SK-N-SH (cell line): ENCODE data around the gene FOXO4. TPM values are rescaled to one million over a fixed set of nuclear protein-coding genes. Genes with fewer than 3 reads are reported as not detected.
A peak's percentile ranks its signal among the peaks of the same experiment; 100 is the strongest.

Experiments
- CTCF ChIA-PET: fragments of 300-600, 350-600 bp; formaldehyde crosslinking; extraction: SDS; loops from one replicate; lab custom pipeline; 2021; lab: Yijun Ruan, JAX
- POLR2A ChIA-PET: fragments of 350-600 bp; sonication (Branson Sonifier 250); formaldehyde crosslinking; extraction: SDS; loops from one replicate; lab custom pipeline; 2020; ENCODE audit warnings: antibody characterized with exemption, inconsistent platforms; lab: Yijun Ruan, JAX
- DNase-seq: peaks from one replicate; pipeline ENCODE4 v3.0.0; 2012
- H2AFZ ChIP-seq: fragments of 200-600 bp; sonication (generic); 2 replicates; pipeline ENCODE4 v1.8.1; 2016; ENCODE audit warnings: antibody characterized with exemption, mild to moderate bottlenecking, low read depth
- H3F3A ChIP-seq: fragments of 200-600 bp; sonication (generic); replicated peaks from 2 replicates; pipeline ENCODE3; 2016; ENCODE audit warnings: antibody characterized with exemption, mild to moderate bottlenecking; ENCODE audit not compliant: insufficient read depth
- H3K27ac ChIP-seq, 2 experiments: fragments of 200-500 bp in 1 of 2; fragments of 200-600 bp in 1 of 2; sonication (Bioruptor generic) in 1 of 2; sonication (generic), shearing (Covaris generic) in 1 of 2; 2 replicates each; pipeline versions ENCODE4 v1.5.1 to v1.6.1; 2014 to 2016; ENCODE audit warnings: low read depth in 2 of 2, inconsistent platforms in 1 of 2, low read length in 1 of 2, mild to moderate bottlenecking in 1 of 2, mixed read lengths in 1 of 2
- H3K27me3 ChIP-seq: fragments of 200-600 bp; sonication (generic), shearing (Covaris generic); 2 replicates; pipeline ENCODE4 v1.6.1; 2016; ENCODE audit warnings: mixed run types; ENCODE audit not compliant: insufficient read depth
- H3K36me3 ChIP-seq, 2 experiments: fragments of 200-500 bp in 1 of 2; fragments of 200-600 bp in 1 of 2; sonication (Bioruptor generic) in 1 of 2; sonication (generic) in 1 of 2; replicated peaks in 1 of 2; 2 replicates each; pipeline versions ENCODE3 to v1.5.1; 2014 to 2016; ENCODE audit warnings: low read length in 1 of 2, mild to moderate bottlenecking in 1 of 2; ENCODE audit not compliant: insufficient read depth in 2 of 2, control insufficient read depth in 1 of 2
- H3K4me1 ChIP-seq, 2 experiments: fragments of 200-500 bp in 1 of 2; fragments of 200-600 bp in 1 of 2; sonication (Bioruptor generic) in 1 of 2; sonication (generic), shearing (Covaris generic) in 1 of 2; 2 replicates each; pipeline versions ENCODE4 v1.5.1 to v1.6.1; 2014 to 2016; ENCODE audit warnings: low read depth in 1 of 2, low read length in 1 of 2, mixed run types in 1 of 2; ENCODE audit not compliant: insufficient read depth in 2 of 2, control insufficient read depth in 1 of 2
- H3K4me2 ChIP-seq: fragments of 200-600 bp; sonication (generic), shearing (Covaris generic); 2 replicates; pipeline ENCODE4 v1.6.1; 2017; ENCODE audit warnings: mixed run types
- H3K4me3 ChIP-seq, 2 experiments: fragments of 200-500 bp in 1 of 2; fragments of 200-600 bp in 1 of 2; sonication (Bioruptor generic) in 1 of 2; sonication (generic), shearing (Covaris generic) in 1 of 2; 2 replicates each; pipeline versions ENCODE4 v1.5.1 to v1.8.1; 2014 to 2016; ENCODE audit warnings: low read depth in 2 of 2, inconsistent platforms in 1 of 2, low read length in 1 of 2, mild to moderate bottlenecking in 1 of 2, mixed read lengths in 1 of 2, moderate library complexity in 1 of 2
- H3K79me2 ChIP-seq: fragments of 200-600 bp; sonication (generic); 2 replicates; pipeline ENCODE4 v1.8.1; 2017; ENCODE audit warnings: mild to moderate bottlenecking; ENCODE audit not compliant: insufficient read depth
- H3K9ac ChIP-seq: fragments of 200-600 bp; sonication (generic); 2 replicates; pipeline ENCODE4 v1.6.1; 2017; ENCODE audit warnings: mixed run types
- H3K9me2 ChIP-seq: fragments of 200-600 bp; sonication (generic); 2 replicates; pipeline ENCODE4 v1.6.1; 2017; ENCODE audit warnings: mixed run types
- H3K9me3 ChIP-seq: fragments of 200-600 bp; sonication (generic); 2 replicates; pipeline ENCODE4 v1.6.1; 2017; ENCODE audit warnings: mixed run types, mild to moderate bottlenecking, moderate library complexity
- H4K20me1 ChIP-seq: fragments of 200-600 bp; sonication (generic); 2 replicates; pipeline ENCODE4 v1.6.1; 2017; ENCODE audit warnings: mild to moderate bottlenecking, mixed run types; ENCODE audit not compliant: insufficient read depth
- CHD2 ChIP-seq: fragments of 150-350 bp; IDR thresholded peaks from 2 replicates; pipeline ENCODE4 v1.6.1; 2018; ENCODE audit warnings: low read length; ENCODE audit not compliant: partially characterized antibody
- ELF1 ChIP-seq: IDR thresholded peaks from 2 replicates; pipeline ENCODE4 v1.4.0; 2012
- EZH2phosphoT487 ChIP-seq: fragments of 200-600 bp; sonication (generic); IDR thresholded peaks from 2 replicates; pipeline ENCODE4 v1.6.1; 2017; ENCODE audit warnings: low read depth, mixed run types, mild to moderate bottlenecking, antibody characterized with exemption, moderate library complexity, borderline replicate concordance
- FOSL2 ChIP-seq: IDR thresholded peaks from 2 replicates; pipeline ENCODE4 v1.4.0; 2012; ENCODE audit warnings: low read depth, mild to moderate bottlenecking, moderate library complexity, borderline replicate concordance
- MEF2A ChIP-seq: IDR thresholded peaks from 2 replicates; pipeline ENCODE4 v1.4.0; 2012; ENCODE audit warnings: low read depth, borderline replicate concordance
- NFIC ChIP-seq: IDR thresholded peaks from 2 replicates; pipeline ENCODE4 v1.4.0; 2012; ENCODE audit warnings: borderline replicate concordance
- NRF1 ChIP-seq: IDR thresholded peaks from 2 replicates; pipeline ENCODE4 v1.6.1; 2012; ENCODE audit warnings: low read depth, mild to moderate bottlenecking, low read length
- POLR2AphosphoS5 ChIP-seq: IDR thresholded peaks from 2 replicates; pipeline ENCODE4 v1.6.1; 2012; ENCODE audit warnings: low read depth, low read length
- RCOR1 ChIP-seq: fragments of 150-350 bp; IDR thresholded peaks from 2 replicates; pipeline ENCODE4 v1.6.1; 2017; ENCODE audit warnings: antibody characterized with exemption, low read length
- SIN3A ChIP-seq: IDR thresholded peaks from 2 replicates; pipeline ENCODE4 v1.6.1; 2012; ENCODE audit warnings: low read depth, mild to moderate bottlenecking, low read length, moderate library complexity, borderline replicate concordance
- TAF1 ChIP-seq: IDR thresholded peaks from 2 replicates; pipeline ENCODE4 v1.6.1; 2012; ENCODE audit warnings: low read depth, mild to moderate bottlenecking, low read length, moderate library complexity, borderline replicate concordance
- TCF12 ChIP-seq: IDR thresholded peaks from 2 replicates; pipeline ENCODE4 v1.4.0; 2012
- TEAD4 ChIP-seq: IDR thresholded peaks from 2 replicates; pipeline ENCODE4 v1.4.0; 2012; ENCODE audit warnings: mild to moderate bottlenecking, borderline replicate concordance; ENCODE audit not compliant: insufficient read depth
- YY1 ChIP-seq: IDR thresholded peaks from 2 replicates; pipeline ENCODE4 v1.4.0; 2012; ENCODE audit warnings: low read depth, mild to moderate bottlenecking
- WGBS: methylation state at CpG from one replicate; pipeline ENCODE4 v1.1.6; 2017; ENCODE audit warnings: low lambda C conversion rate; 5-methylcytosine and 5-hydroxymethylcytosine counted together
- polyA plus RNA-seq, 3 experiments: library from polyadenylated mRNA; depleted of rRNA; stranded (reverse); fragments of >200 nt; gene quantifications; 2 replicates each; pipeline ENCODE4 v1.2.3, GENCODE V29; 2012
- TF ChIP-seq, protein P1 (sequence below): IDR thresholded peaks from 2 replicates; pipeline ENCODE4 v1.4.0; 2012; ENCODE audit warnings: low read depth, borderline replicate concordance
- TF ChIP-seq, protein P2 (sequence below): fragments of 200-600 bp; sonication (generic); IDR thresholded peaks from 2 replicates; pipeline ENCODE4 v1.6.1; 2017; ENCODE audit warnings: antibody characterized with exemption, mild to moderate bottlenecking, moderate library complexity
- TF ChIP-seq, protein P3 (sequence below): IDR thresholded peaks from 2 replicates; pipeline ENCODE4; 2012
- TF ChIP-seq, protein P4 (sequence below): IDR thresholded peaks from 2 replicates; pipeline ENCODE4 v1.4.0; 2012; ENCODE audit warnings: low read depth

FOXO4 gene
- polyA plus RNA-seq, 1 of the 3 experiments (the other 2 are of a cell fraction): 1.9 TPM

DNA sequence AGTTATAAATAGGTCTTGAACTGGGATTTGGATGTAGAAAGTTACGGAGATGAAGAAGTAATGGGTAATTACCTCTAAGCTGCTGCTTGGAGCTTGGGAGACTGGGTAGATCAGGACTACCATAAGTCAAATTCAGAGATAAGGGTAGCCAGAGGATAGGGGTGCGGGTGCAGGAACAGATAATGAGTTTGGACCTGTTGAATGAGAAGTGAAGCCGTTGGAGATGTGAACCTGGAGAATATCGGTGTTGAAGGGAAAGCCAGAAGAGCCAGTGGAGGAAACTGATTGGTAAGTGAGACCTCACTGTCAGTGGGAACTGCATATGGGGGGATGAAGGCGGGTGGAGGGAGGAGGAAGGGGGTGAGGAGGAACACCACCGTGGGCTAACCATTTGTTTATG is 618 bp upstream of the FOXO4 start:
- H3K9me3 ChIP-seq: no peaks in the 10 kb centered on the region
- peaks cover 0 to 16% of the 10 kb centered on the region in 2 experiments; a peak in 1 of 4 replicates for H3K4me1 ChIP-seq
- H3K27ac ChIP-seq: peak overlapping the region in 1 of 2 experiments; percentile 17; a peak in 1 of 4 replicates
- POLR2A ChIA-PET: no interaction called here
- H3K4me2 ChIP-seq: peak overlapping the region; percentile 94
- 20% methylated on average over 6 of the region's 6 CpGs for WGBS
- peak overlapping the region; percentile 53; the same call in 1 of the 2 replicates for H3K9ac ChIP-seq
- H3K9me2 ChIP-seq: no peaks in the 10 kb centered on the region
- TF ChIP-seq YY1: no peak
- no peak for TF ChIP-seq FOSL2
- H4K20me1 ChIP-seq: no peaks in the 10 kb centered on the region
- H3F3A ChIP-seq: no peaks in the 10 kb centered on the region
- H3K79me2 ChIP-seq: no peaks in the 10 kb centered on the region
- CTCF ChIA-PET: no interaction called here
- H3K4me3 ChIP-seq: peak overlapping the region; percentile 69 to 77
- no peaks in the 10 kb centered on the region for H3K36me3 ChIP-seq
- no peak for DNase-seq
- peak overlapping the region; percentile 98 for H2AFZ ChIP-seq
- peaks cover 5% of the 10 kb centered on the region; the same call in 1 of the 2 replicates for H3K27me3 ChIP-seq

DNA sequence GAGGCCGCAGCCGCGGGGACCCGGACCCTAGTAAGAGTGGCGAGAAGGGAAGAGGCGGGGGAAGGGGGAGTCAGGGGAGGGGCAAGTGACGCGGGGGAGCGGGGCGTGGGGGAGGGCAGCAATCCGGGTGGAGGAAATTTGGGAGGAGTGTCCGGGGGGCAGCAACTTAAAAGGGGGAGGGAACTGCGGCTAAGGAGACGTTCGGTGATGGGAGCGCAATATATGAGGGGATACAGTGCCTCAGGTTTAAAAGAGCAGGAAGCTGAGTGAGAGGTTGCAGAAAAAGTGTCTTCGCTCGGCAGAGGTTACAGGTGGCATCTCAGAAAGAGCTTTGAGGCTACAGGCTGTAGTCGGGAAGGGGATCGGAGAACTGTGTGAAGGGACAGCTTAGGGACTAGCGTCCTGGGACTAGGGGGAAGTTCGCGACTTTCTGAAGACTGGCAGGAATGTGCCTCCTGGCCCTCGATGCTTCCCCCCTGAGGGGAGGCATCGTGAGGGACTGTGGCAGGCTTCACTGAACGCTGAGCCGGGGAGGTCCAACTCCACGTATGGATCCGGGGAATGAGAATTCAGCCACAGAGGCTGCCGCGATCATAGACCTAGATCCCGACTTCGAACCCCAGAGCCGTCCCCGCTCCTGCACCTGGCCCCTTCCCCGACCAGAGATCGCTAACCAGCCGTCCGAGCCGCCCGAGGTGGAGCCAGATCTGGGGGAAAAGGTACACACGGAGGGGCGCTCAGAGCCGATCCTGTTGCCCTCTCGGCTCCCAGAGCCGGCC is 519 bp downstream of the FOXO4 start:
- Histone ChIP-seq H3K27me3 (peaks cover 5% of the 10 kb centered on the region; the same call in 1 of the 2 replicates), H3K27ac (no peak overlapping the region; a peak in 1 of 4 replicates), H4K20me1 (no peaks in the 10 kb centered on the region), H3K9me3 (no peaks in the 10 kb centered on the region), H3K9ac (peak overlapping the region; percentile 53; the same call in 1 of the 2 replicates), H3K79me2 (no peaks in the 10 kb centered on the region), H3K4me2 (peak overlapping the region; percentile 88), H3K9me2 (no peaks in the 10 kb centered on the region), H3K4me1 (peaks cover 0 to 16% of the 10 kb centered on the region in 2 experiments; a peak in 1 of 4 replicates), H3K4me3 (peak overlapping the region; percentile 69 to 77), H3K36me3 (no peaks in the 10 kb centered on the region), H3F3A (no peaks in the 10 kb centered on the region), H2AFZ (peak overlapping the region; percentile 98)
- 3% methylated on average over 24 of the region's 46 CpGs for WGBS
- no peak for TF ChIP-seq CHD2
- TF ChIP-seq FOSL2: no peak
- TF ChIP-seq TEAD4: no peak
- no peak for TF ChIP-seq MEF2A
- TF ChIP-seq POLR2AphosphoS5: no peak
- no peak for TF ChIP-seq TCF12
- TF ChIP-seq SIN3A: no peak
- TF ChIP-seq, protein P1, sequence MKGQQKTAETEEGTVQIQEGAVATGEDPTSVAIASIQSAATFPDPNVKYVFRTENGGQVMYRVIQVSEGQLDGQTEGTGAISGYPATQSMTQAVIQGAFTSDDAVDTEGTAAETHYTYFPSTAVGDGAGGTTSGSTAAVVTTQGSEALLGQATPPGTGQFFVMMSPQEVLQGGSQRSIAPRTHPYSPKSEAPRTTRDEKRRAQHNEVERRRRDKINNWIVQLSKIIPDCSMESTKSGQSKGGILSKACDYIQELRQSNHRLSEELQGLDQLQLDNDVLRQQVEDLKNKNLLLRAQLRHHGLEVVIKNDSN: no peak
- no peak for TF ChIP-seq NRF1
- TF ChIP-seq TAF1: no peak
- no peak for TF ChIP-seq ELF1
- TF ChIP-seq, protein P2, sequence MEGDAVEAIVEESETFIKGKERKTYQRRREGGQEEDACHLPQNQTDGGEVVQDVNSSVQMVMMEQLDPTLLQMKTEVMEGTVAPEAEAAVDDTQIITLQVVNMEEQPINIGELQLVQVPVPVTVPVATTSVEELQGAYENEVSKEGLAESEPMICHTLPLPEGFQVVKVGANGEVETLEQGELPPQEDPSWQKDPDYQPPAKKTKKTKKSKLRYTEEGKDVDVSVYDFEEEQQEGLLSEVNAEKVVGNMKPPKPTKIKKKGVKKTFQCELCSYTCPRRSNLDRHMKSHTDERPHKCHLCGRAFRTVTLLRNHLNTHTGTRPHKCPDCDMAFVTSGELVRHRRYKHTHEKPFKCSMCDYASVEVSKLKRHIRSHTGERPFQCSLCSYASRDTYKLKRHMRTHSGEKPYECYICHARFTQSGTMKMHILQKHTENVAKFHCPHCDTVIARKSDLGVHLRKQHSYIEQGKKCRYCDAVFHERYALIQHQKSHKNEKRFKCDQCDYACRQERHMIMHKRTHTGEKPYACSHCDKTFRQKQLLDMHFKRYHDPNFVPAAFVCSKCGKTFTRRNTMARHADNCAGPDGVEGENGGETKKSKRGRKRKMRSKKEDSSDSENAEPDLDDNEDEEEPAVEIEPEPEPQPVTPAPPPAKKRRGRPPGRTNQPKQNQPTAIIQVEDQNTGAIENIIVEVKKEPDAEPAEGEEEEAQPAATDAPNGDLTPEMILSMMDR: no peak
- TF ChIP-seq RCOR1: no peak
- TF ChIP-seq NFIC: no peak
- TF ChIP-seq, protein P3, sequence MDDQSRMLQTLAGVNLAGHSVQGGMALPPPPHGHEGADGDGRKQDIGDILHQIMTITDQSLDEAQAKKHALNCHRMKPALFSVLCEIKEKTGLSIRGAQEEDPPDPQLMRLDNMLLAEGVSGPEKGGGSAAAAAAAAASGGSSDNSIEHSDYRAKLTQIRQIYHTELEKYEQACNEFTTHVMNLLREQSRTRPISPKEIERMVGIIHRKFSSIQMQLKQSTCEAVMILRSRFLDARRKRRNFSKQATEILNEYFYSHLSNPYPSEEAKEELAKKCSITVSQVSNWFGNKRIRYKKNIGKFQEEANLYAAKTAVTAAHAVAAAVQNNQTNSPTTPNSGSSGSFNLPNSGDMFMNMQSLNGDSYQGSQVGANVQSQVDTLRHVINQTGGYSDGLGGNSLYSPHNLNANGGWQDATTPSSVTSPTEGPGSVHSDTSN: no peak
- TF ChIP-seq, protein P4, sequence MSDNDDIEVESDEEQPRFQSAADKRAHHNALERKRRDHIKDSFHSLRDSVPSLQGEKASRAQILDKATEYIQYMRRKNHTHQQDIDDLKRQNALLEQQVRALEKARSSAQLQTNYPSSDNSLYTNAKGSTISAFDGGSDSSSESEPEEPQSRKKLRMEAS: no peak
- no peak for TF ChIP-seq EZH2phosphoT487
- POLR2A ChIA-PET: interaction anchor here (0.9 kb wide), 1 partner anchor 22 kb away, joined by 4 read pairs; the partner anchor contains the start of gene MED12
- peak; percentile 43 for DNase-seq
- CTCF ChIA-PET: interaction anchor here (1.0 to 2.6 kb wide), 2 partner anchors 21 to 33 kb away, joined by 3 to 13 read pairs; no protein-coding TSS in a partner anchor
